Gastrocnemius medialis (tissue), 4 donors: Measurements from ENCODE around the gene PLCG1. TPM values are rescaled to one million over a fixed set of nuclear protein-coding genes. Genes with fewer than 3 reads are reported as not detected.

ENCODE experiments used
- ATAC-seq, 2 donors: fragments of 150-250 bp; one replicate each; pipeline ENCODE4 v1.9.1; 2016
- DNase-seq, 2 donors: peaks; one replicate each; pipeline ENCODE4 v3.0.0-alpha.2; 2019
- H3K27ac ChIP-seq, 4 donors: fragments of 200-600 bp; sonication (generic); 1 replicate in 1 of 4; 2 replicates in 3 of 4; pipeline ENCODE4 v1.5.1; 2016 to 2018; ENCODE audit warnings: mild to moderate bottlenecking in 2 of 4, moderate library complexity in 1 of 4
- H3K27me3 ChIP-seq, 3 donors: fragments of 200-600 bp; sonication (generic) in 2 of 3; 1 replicate in 1 of 3; 2 replicates in 2 of 3; pipeline versions ENCODE4 v1.5.1 to v1.6.0; 2016 to 2019; ENCODE audit warnings: mild to moderate bottlenecking in 1 of 3, moderate library complexity in 1 of 3
- H3K36me3 ChIP-seq, 2 donors: fragments of 200-600 bp; sonication (generic) in 1 of 2; one replicate each; pipeline ENCODE4 v1.5.1; 2017 to 2018
- H3K4me1 ChIP-seq, 2 donors: fragments of 200-600 bp; sonication (generic) in 1 of 2; one replicate each; pipeline ENCODE4 v1.5.1; 2016 to 2017; ENCODE audit warnings: mild to moderate bottlenecking in 2 of 2
- H3K4me3 ChIP-seq, 4 donors: fragments of 200-600 bp; sonication (generic) in 3 of 4; 1 replicate in 1 of 4; 2 replicates in 3 of 4; pipeline ENCODE4 v1.5.1; 2016 to 2019; ENCODE audit warnings: mild to moderate bottlenecking in 2 of 4
- H3K9me3 ChIP-seq, 3 donors: fragments of 200-600 bp; sonication (generic) in 2 of 3; 1 replicate in 1 of 3; 2 replicates in 2 of 3; pipeline ENCODE4 v1.5.1; 2016 to 2019
- CTCF ChIP-seq, 5 experiments: fragments of 450-650 bp in 3 of 5; fragments of 200-600 bp in 2 of 5; sonication (generic) in 2 of 5; IDR thresholded peaks in 4 of 5; conservative IDR thresholded peaks in 1 of 5; 1 replicate in 4 of 5; 2 replicates in 1 of 5; pipeline ENCODE4 v1.5.1; 2016 to 2019; ENCODE audit warnings: antibody characterized with exemption in 5 of 5, mild to moderate bottlenecking in 3 of 5, moderate library complexity in 3 of 5
- POLR2A ChIP-seq, 2 donors: fragments of 450-650 bp; IDR thresholded peaks; one replicate each; pipeline ENCODE4 v1.6.1; 2017; ENCODE audit warnings: antibody characterized with exemption in 2 of 2, mild to moderate bottlenecking in 2 of 2, moderate library complexity in 2 of 2
- in situ Hi-C, 4 donors: fragments of 200-750 bp; cut with MboI; loops; one replicate each; pipeline versions ENCODE4 v1.15.0 to v1.8.0; 2017; ENCODE audit warnings: low sequenced_read_pairs in 4 of 4
- intact Hi-C: fragments of 100-400 bp; cut with DNase I; formaldehyde crosslinking; loops from one replicate; pipeline ENCODE4 v1.15.1; 2023; ENCODE audit warnings: low total_unique reads
- total RNA-seq, 4 donors: library from RNA; depleted of rRNA; stranded (reverse); fragments of >200 nt; gene quantifications; one replicate each; pipeline versions ENCODE4 v1.1.0 to v1.2.3, GENCODE V29; 2016

Gene PLCG1
- total RNA-seq, 4 donors from 2014 or later: 19.9 to 58.0 (median 35.0) TPM

- no peak overlapping the region for H3K27ac ChIP-seq
- H3K27me3 ChIP-seq: no peaks in the 10 kb centered on the region
- in situ Hi-C loops: no loop called here
- H3K36me3 ChIP-seq: peaks cover 0 to 75% of the 10 kb centered on the region in 2 donors
- intact Hi-C loops: no loop called here
- DNase-seq: no peak
- H3K4me3 ChIP-seq: no peak overlapping the region
- ATAC-seq: no peak
- H3K4me1 ChIP-seq: no peaks in the 10 kb centered on the region
- H3K9me3 ChIP-seq: no peaks in the 10 kb centered on the region
- TF ChIP-seq CTCF (IDR thresholded peaks at IDR 0.05 in 4 of 5, conservative IDR thresholded peaks at IDR 0.05 in 1 of 5) (no peak), POLR2A (IDR thresholded peaks at IDR 0.05) (no peak)
These were observed 35.7 kb upstream of the PLCG1 start for GRCh38 chr20:41101660-41102059.

- no peaks in the 10 kb centered on the region for H3K27me3 ChIP-seq
- H3K4me3 ChIP-seq: no peak overlapping the region
- in situ Hi-C loops (no loop called here), intact Hi-C loops (no loop called here)
- TF ChIP-seq POLR2A (IDR thresholded peaks at IDR 0.05) (no peak), CTCF (IDR thresholded peaks at IDR 0.05 in 4 of 5, conservative IDR thresholded peaks at IDR 0.05 in 1 of 5) (no peak)
- no peaks in the 10 kb centered on the region for H3K4me1 ChIP-seq
- H3K9me3 ChIP-seq: no peaks in the 10 kb centered on the region
- no peak for DNase-seq
- no peak overlapping the region for H3K27ac ChIP-seq
- H3K36me3 ChIP-seq: peaks cover 0 to 46% of the 10 kb centered on the region in 2 donors
- no peak for ATAC-seq
These were observed 28.8 kb upstream of the PLCG1 start for GRCh38 chr20:41108531-41108930.

- intact Hi-C loops (no loop called here), in situ Hi-C loops (no loop called here)
- Histone ChIP-seq H3K27ac (no peak overlapping the region), H3K9me3 (no peaks in the 10 kb centered on the region), H3K4me3 (no peak overlapping the region), H3K36me3 (peaks cover 9 to 51% of the 10 kb centered on the region in 2 donors), H3K4me1 (no peaks in the 10 kb centered on the region), H3K27me3 (no peaks in the 10 kb centered on the region)
- DNase-seq (no peak), ATAC-seq (no peak)
- no peak for TF ChIP-seq POLR2A (IDR thresholded peaks at IDR 0.05)
- TF ChIP-seq CTCF (IDR thresholded peaks at IDR 0.05 in 4 of 5, conservative IDR thresholded peaks at IDR 0.05 in 1 of 5): no peak
These were observed 27.3 kb upstream of the PLCG1 start for GRCh38 chr20:41110012-41110411.

GRCh38 chr20:41110930-41111577 lies 26.3 kb upstream of the PLCG1 start:
- DNase-seq: no peak
- in situ Hi-C loops (no loop called here), intact Hi-C loops (no loop called here)
- TF ChIP-seq POLR2A (IDR thresholded peaks at IDR 0.05): no peak
- no peak for TF ChIP-seq CTCF (IDR thresholded peaks at IDR 0.05 in 4 of 5, conservative IDR thresholded peaks at IDR 0.05 in 1 of 5)
- H3K27ac ChIP-seq: no peak overlapping the region
- no peaks in the 10 kb centered on the region for H3K4me1 ChIP-seq
- peaks cover 9 to 62% of the 10 kb centered on the region in 2 donors for H3K36me3 ChIP-seq
- no peak overlapping the region for H3K4me3 ChIP-seq
- no peaks in the 10 kb centered on the region for H3K9me3 ChIP-seq
- no peaks in the 10 kb centered on the region for H3K27me3 ChIP-seq
- ATAC-seq: no peak

GRCh38 chr20:41111578-41111951 lies 25.8 kb upstream of the PLCG1 start:
- no peak overlapping the region for H3K4me3 ChIP-seq
- H3K27ac ChIP-seq: no peak overlapping the region
- H3K36me3 ChIP-seq: peaks cover 9 to 67% of the 10 kb centered on the region in 2 donors
- H3K27me3 ChIP-seq: no peaks in the 10 kb centered on the region
- ATAC-seq (no peak), DNase-seq (no peak)
- intact Hi-C loops (no loop called here), in situ Hi-C loops (no loop called here)
- H3K9me3 ChIP-seq: no peaks in the 10 kb centered on the region
- H3K4me1 ChIP-seq: no peaks in the 10 kb centered on the region
- TF ChIP-seq POLR2A (IDR thresholded peaks at IDR 0.05) (no peak), CTCF (IDR thresholded peaks at IDR 0.05 in 4 of 5, conservative IDR thresholded peaks at IDR 0.05 in 1 of 5) (no peak)
